ENCODE results near the gene TACO1.

TACO1 gene

GRCh38 chr17:63600569-63601438 lies at the start of gene TACO1:
TACO1 (plus strand) TSS chr17:63600895; CDS start chr17:63601084, 189 bp downstream.
- H3K36me3 ChIP-seq (ENCODE audit: control insufficient read depth, low read length), result peaks cover 24% of the 10 kb centered on the region
- H3K9me2 ChIP-seq (replicated peaks; ENCODE audit: control insufficient read depth, low read length), result no peaks in the 10 kb centered on the region
- H3K27ac ChIP-seq (ENCODE audit: low read depth, low read length), result no peak within 1 kb of the TSS
- peaks cover 21% of the 10 kb centered on the region for H3K4me1 ChIP-seq (ENCODE audit: control insufficient read depth, low read length)
- peak within 1 kb of the TSS; percentile 87 for H3K4me2 ChIP-seq (ENCODE audit: low read length)
- peak within 1 kb of the TSS; percentile 93 for H3K4me3 ChIP-seq (ENCODE audit: low read length)
- H3K27me3 ChIP-seq (ENCODE audit: control insufficient read depth, low read length), result no peaks in the 10 kb centered on the region
- H3K9me3 ChIP-seq (ENCODE audit: control insufficient read depth, insufficient read depth, low read length), result no peaks in the 10 kb centered on the region
- H3F3A ChIP-seq (ENCODE audit: control insufficient read depth, insufficient read depth), result peaks cover 4% of the 10 kb centered on the region; the same call in 1 of the 2 replicates
- H3K79me2 ChIP-seq (ENCODE audit: control insufficient read depth, low read length), result peaks cover 20% of the 10 kb centered on the region
- no peaks in the 10 kb centered on the region for H4K20me1 ChIP-seq (ENCODE audit: control insufficient read depth, insufficient read depth, low read depth, low read length)
- no peak for TF ChIP-seq CTCF (IDR thresholded peaks at IDR 0.05; ENCODE audit: low read depth, low read length, poor library complexity, severe bottlenecking)
- TF ChIP-seq EZH2phosphoT487 (IDR thresholded peaks at IDR 0.05; ENCODE audit: borderline replicate concordance, low read length), result no peak

GRCh38 chr17:63552211-63552610 lies 48.5 kb upstream of the TACO1 start:
- H3K4me2 ChIP-seq (ENCODE audit: low read length), result peak overlapping the region; percentile 72

GRCh38 chr17:63555500-63556156 lies 45.1 kb upstream of the TACO1 start:
- no peaks in the 10 kb centered on the region for H3K9me3 ChIP-seq (ENCODE audit: control insufficient read depth, insufficient read depth, low read length)
- H3K27me3 ChIP-seq (ENCODE audit: control insufficient read depth, low read length), result no peaks in the 10 kb centered on the region
- no peaks in the 10 kb centered on the region; the same call in 1 of the 2 replicates for H3F3A ChIP-seq (ENCODE audit: control insufficient read depth, insufficient read depth)
- no peak overlapping the region for H3K4me3 ChIP-seq (ENCODE audit: low read length)
- no peaks in the 10 kb centered on the region for H3K9me2 ChIP-seq (replicated peaks; ENCODE audit: control insufficient read depth, low read length)
- no peak for TF ChIP-seq EZH2phosphoT487 (IDR thresholded peaks at IDR 0.05; ENCODE audit: borderline replicate concordance, low read length)
- no peak for TF ChIP-seq CTCF (IDR thresholded peaks at IDR 0.05; ENCODE audit: low read depth, low read length, poor library complexity, severe bottlenecking)
- H3K4me2 ChIP-seq (ENCODE audit: low read length), result no peak overlapping the region
- peaks cover 16% of the 10 kb centered on the region for H3K4me1 ChIP-seq (ENCODE audit: control insufficient read depth, low read length)
- peaks cover 35% of the 10 kb centered on the region for H3K36me3 ChIP-seq (ENCODE audit: control insufficient read depth, low read length)
- peaks cover 97% of the 10 kb centered on the region for H3K79me2 ChIP-seq (ENCODE audit: control insufficient read depth, low read length)
- no peak overlapping the region for H3K27ac ChIP-seq (ENCODE audit: low read depth, low read length)
- H4K20me1 ChIP-seq (ENCODE audit: control insufficient read depth, insufficient read depth, low read depth, low read length), result peaks cover 46% of the 10 kb centered on the region

More at GRCh38 chr17:63552211-63552610, 48.5 kb upstream of the TACO1 start:
- H3K27me3 ChIP-seq (ENCODE audit: control insufficient read depth, low read length), result no peaks in the 10 kb centered on the region
- H3K4me1 ChIP-seq (ENCODE audit: control insufficient read depth, low read length), result peaks cover 20% of the 10 kb centered on the region
- no peak overlapping the region for H3K27ac ChIP-seq (ENCODE audit: low read depth, low read length)
- H4K20me1 ChIP-seq (ENCODE audit: control insufficient read depth, insufficient read depth, low read depth, low read length), result peaks cover 36% of the 10 kb centered on the region
- no peaks in the 10 kb centered on the region for H3K9me3 ChIP-seq (ENCODE audit: control insufficient read depth, insufficient read depth, low read length)
- H3K9me2 ChIP-seq (replicated peaks; ENCODE audit: control insufficient read depth, low read length), result no peaks in the 10 kb centered on the region
- no peak for TF ChIP-seq CTCF (IDR thresholded peaks at IDR 0.05; ENCODE audit: low read depth, low read length, poor library complexity, severe bottlenecking)
- no peak for TF ChIP-seq EZH2phosphoT487 (IDR thresholded peaks at IDR 0.05; ENCODE audit: borderline replicate concordance, low read length)
- peaks cover 77% of the 10 kb centered on the region for H3K79me2 ChIP-seq (ENCODE audit: control insufficient read depth, low read length)
- H3F3A ChIP-seq (ENCODE audit: control insufficient read depth, insufficient read depth), result no peaks in the 10 kb centered on the region
- H3K36me3 ChIP-seq (ENCODE audit: control insufficient read depth, low read length), result peaks cover 36% of the 10 kb centered on the region
- peak overlapping the region; percentile 98 for H3K4me3 ChIP-seq (ENCODE audit: low read length)
